Measurements from ENCODE around the gene MYDGF.

GRCh38 chr19:4669723-4670480, at the start of gene MYDGF:
- TF ChIP-seq CTCF (conservative IDR thresholded peaks at IDR 0.05; ENCODE audit: low read length): no peak
- no peak for TF ChIP-seq EZH2phosphoT487 (IDR thresholded peaks at IDR 0.05; ENCODE audit: borderline replicate concordance, low read depth, low read length)
